Stomach (tissue), 19 donors: Measurements from ENCODE around the gene CCDC172. TPM values are rescaled to one million over a fixed set of nuclear protein-coding genes. Genes with fewer than 3 reads are reported as not detected.

Experiments used
- DNase-seq, 2 donors: peaks; one replicate each; pipeline versions ENCODE4 v3.0.0 to v3.0.0-alpha.2; 2013 to 2019
- H3K27ac ChIP-seq, 5 donors: fragments of 200-600 bp in 4 of 5; sonication (generic) in 4 of 5; one replicate each; pipeline ENCODE4 v1.5.1; 2013 to 2019; ENCODE audit warnings: mild to moderate bottlenecking in 1 of 5, moderate library complexity in 1 of 5
- H3K27me3 ChIP-seq, 3 donors: fragments of 200-600 bp; sonication (generic); one replicate each; pipeline ENCODE4 v1.5.1; 2017 to 2019; ENCODE audit warnings: mixed run types in 1 of 3
- H3K36me3 ChIP-seq, 4 donors: fragments of 200-600 bp; sonication (generic); 1 replicate in 3 of 4; 2 replicates in 1 of 4; pipeline ENCODE4 v1.5.1; 2016 to 2019
- H3K4me1 ChIP-seq, 4 donors: fragments of 200-600 bp; sonication (generic); one replicate each; pipeline ENCODE4 v1.5.1; 2016 to 2019
- H3K4me3 ChIP-seq, 4 donors: fragments of 200-600 bp; sonication (generic) in 3 of 4; one replicate each; pipeline ENCODE4 v1.5.1; 2016 to 2019; ENCODE audit warnings: mild to moderate bottlenecking in 1 of 4
- H3K9me3 ChIP-seq, 4 donors: fragments of 200-600 bp; sonication (generic); one replicate each; pipeline ENCODE4 v1.5.1; 2016 to 2019
- CTCF ChIP-seq, 7 experiments: fragments of 450-650 bp in 4 of 7; fragments of 200-600 bp in 3 of 7; sonication (generic) in 3 of 7; IDR thresholded peaks; one replicate each; pipeline ENCODE4 v1.5.1; 2016 to 2019; ENCODE audit warnings: antibody characterized with exemption in 7 of 7, control low read depth in 2 of 7, mild to moderate bottlenecking in 1 of 7
- EP300 ChIP-seq: sonication (generic); formaldehyde crosslinking; IDR thresholded peaks from one replicate; pipeline ENCODE4 v1.6.1; 2017; ENCODE audit warnings: antibody characterized with exemption
- POLR2A ChIP-seq, 4 donors: fragments of 450-650 bp; IDR thresholded peaks; one replicate each; pipeline ENCODE4 v1.6.1; 2016; ENCODE audit warnings: antibody characterized with exemption in 4 of 4, control low read depth in 2 of 4, mild to moderate bottlenecking in 1 of 4, moderate library complexity in 1 of 4
- POLR2AphosphoS5 ChIP-seq, 3 donors: sonication (generic); formaldehyde crosslinking; IDR thresholded peaks; one replicate each; pipeline ENCODE4 v1.6.1; 2016; ENCODE audit warnings: antibody characterized with exemption in 3 of 3
- WGBS, 5 donors: extraction: QIAGEN DNeasy Blood & Tissue Kit in 3 of 5; methylation state at CpG; one replicate each; pipeline versions ENCODE4 v1.1.5 to v1.1.7; 2013 to 2018; 5-methylcytosine and 5-hydroxymethylcytosine counted together
- intact Hi-C: fragments of 100-400 bp; cut with DNase I; formaldehyde crosslinking; loops from one replicate; pipeline ENCODE4 v1.15.1; 2023; ENCODE audit warnings: low total_unique reads
- long read RNA-seq, 10 donors: transcript quantifications; one replicate each; lab custom pipeline, GENCODE V29; 2026
- polyA plus RNA-seq, 3 donors: library from polyadenylated mRNA; stranded (reverse); fragments of 200-250 nt; gene quantifications; one replicate each; pipeline ENCODE4 v1.2.3, GENCODE V29; 2013
- total RNA-seq, 5 donors: library from RNA; depleted of rRNA; stranded (reverse); fragments of >200 nt; gene quantifications; one replicate each; pipeline versions ENCODE4 v1.1.0 to v1.2.3, GENCODE V29; 2014 to 2016
- donor health status: healthy with polysubstance abuse.
- donor health status: Bipolar disorder and iron deficiency.
- donor health status: healthy.

The CCDC172 gene
- total RNA-seq (not detected), polyA plus RNA-seq (under 1 TPM in 1 of 3 donors, not detected in 2; 0.50 TPM)
- long read RNA-seq, donor 1 = 0 reads
- long read RNA-seq, donor 2 = 0 reads
- long read RNA-seq, donor 3 = 0 reads
- long read RNA-seq, donor 4 = 0 reads
- long read RNA-seq, donor 5 = 0 reads
- long read RNA-seq, donor 6 = 0 reads
- long read RNA-seq, donor 7 = 0 reads
- long read RNA-seq, donor 8 = 0 reads
- long read RNA-seq, donor 9 = 0 reads
- long read RNA-seq, donor 10 = 0 reads

- Histone ChIP-seq H3K36me3 (no peaks in the 10 kb centered on the region), H3K9me3 (no peaks in the 10 kb centered on the region), H3K27ac (no peak within 1 kb of the TSS), H3K4me3 (no peak within 1 kb of the TSS), H3K4me1 (no peaks in the 10 kb centered on the region), H3K27me3 (peaks cover 0 to 5% (median 0%) of the 10 kb centered on the region in 3 donors)
- 61 to 73% (median 65%) methylated on average over 22 of the region's 22 CpGs for WGBS, 5 donors
- intact Hi-C loops = no loop called here
- no peak for TF ChIP-seq EP300
- TF ChIP-seq POLR2AphosphoS5 (IDR thresholded peaks at IDR 0.05) = no peak
- no peak for TF ChIP-seq POLR2A (IDR thresholded peaks at IDR 0.05)
- TF ChIP-seq CTCF (IDR thresholded peaks at IDR 0.05) = no peak
- no peak for DNase-seq
These were observed at the start of gene CCDC172 for GRCh38 chr10:116324227-116324950. TSS of gene CCDC172 (plus strand) at chr10:116324448. CDS start at chr10:116325012, 564 bp downstream.

- Histone ChIP-seq H3K27me3 (peaks cover 0 to 42% (median 32%) of the 10 kb centered on the region in 3 donors), H3K9me3 (no peaks in the 10 kb centered on the region), H3K36me3 (no peaks in the 10 kb centered on the region), H3K4me1 (peaks cover 19 to 27% (median 25%) of the 10 kb centered on the region in 4 donors), H3K27ac (no peak overlapping the region), H3K4me3 (no peak overlapping the region)
- DNase-seq = no peak
- intact Hi-C loops = no loop called here
- TF ChIP-seq POLR2A (IDR thresholded peaks at IDR 0.05) (no peak), EP300 (no peak), CTCF (IDR thresholded peaks at IDR 0.05) (no peak), POLR2AphosphoS5 (IDR thresholded peaks at IDR 0.05) (no peak)
- WGBS, 5 donors = 86 to 92% (median 89%) methylated on average over 3 of the region's 3 CpGs
These were observed 47.3 kb upstream of the CCDC172 start for GRCh38 chr10:116276981-116277380.

- peak in 1 of 2 donors; percentile 43 for DNase-seq
- H3K9me3 ChIP-seq = no peaks in the 10 kb centered on the region
- H3K27me3 ChIP-seq = peaks cover 0 to 23% (median 14%) of the 10 kb centered on the region in 3 donors
- WGBS, 5 donors = 62 to 70% (median 68%) methylated on average over 6 of the region's 6 CpGs
- H3K4me1 ChIP-seq = peaks cover 4 to 9% (median 6%) of the 10 kb centered on the region in 4 donors
- no peak overlapping the region for H3K4me3 ChIP-seq
- intact Hi-C loops = no loop called here
- no peak for TF ChIP-seq EP300
- no peak for TF ChIP-seq CTCF (IDR thresholded peaks at IDR 0.05)
- no peak for TF ChIP-seq POLR2A (IDR thresholded peaks at IDR 0.05)
- TF ChIP-seq POLR2AphosphoS5 (IDR thresholded peaks at IDR 0.05) = no peak
- H3K36me3 ChIP-seq = no peaks in the 10 kb centered on the region
- no peak overlapping the region for H3K27ac ChIP-seq
These were observed 45.4 kb upstream of the CCDC172 start for GRCh38 chr10:116278846-116279245.

- no peak overlapping the region for H3K27ac ChIP-seq
- TF ChIP-seq EP300 (no peak), CTCF (IDR thresholded peaks at IDR 0.05) (no peak), POLR2AphosphoS5 (IDR thresholded peaks at IDR 0.05) (no peak), POLR2A (IDR thresholded peaks at IDR 0.05) (no peak)
- intact Hi-C loops = no loop called here
- DNase-seq = no peak
- H3K4me1 ChIP-seq = no peaks in the 10 kb centered on the region
- H3K4me3 ChIP-seq = no peak overlapping the region
- no peaks in the 10 kb centered on the region for H3K9me3 ChIP-seq
- H3K36me3 ChIP-seq = no peaks in the 10 kb centered on the region
- peaks cover 0 to under 1% (median 0%) of the 10 kb centered on the region in 3 donors for H3K27me3 ChIP-seq
- 73 to 77% (median 76%) methylated on average over 3 of the region's 3 CpGs for WGBS, 5 donors
These were observed 42.5 kb upstream of the CCDC172 start for GRCh38 chr10:116281775-116282174.
